WTC11 (cell line): ENCODE data around the gene FBXL7.

Source experiments
- CBFB ChIP-seq: sonication (generic); formaldehyde crosslinking; IDR thresholded peaks from 2 replicates; pipeline ENCODE4 v1.8.1; 2022; ENCODE audit warnings: mild to moderate bottlenecking, low read depth, missing genetic modification reagents
- CTCF ChIP-seq: fragments of 200-600 bp; IDR thresholded peaks from 2 replicates; pipeline ENCODE4 v1.8.0; 2022; ENCODE audit warnings: antibody characterized with exemption
- E2F1 ChIP-seq: sonication (generic); formaldehyde crosslinking; IDR thresholded peaks from 2 replicates; pipeline ENCODE4 v1.8.0; 2022; ENCODE audit warnings: mild to moderate bottlenecking, missing genetic modification reagents
- FOXP1 ChIP-seq: sonication (generic); formaldehyde crosslinking; IDR thresholded peaks from 2 replicates; pipeline ENCODE4 v1.8.0; 2022; ENCODE audit warnings: missing genetic modification reagents, mild to moderate bottlenecking, moderate library complexity, borderline replicate concordance
- GABPB1 ChIP-seq: sonication (generic); formaldehyde crosslinking; IDR thresholded peaks from 2 replicates; pipeline ENCODE4 v1.8.1; 2023; ENCODE audit warnings: mild to moderate bottlenecking, missing genetic modification reagents
- GRHL2 ChIP-seq: fragments of 250-450 bp; sonication (Bioruptor Pico); IDR thresholded peaks from 2 replicates; pipeline ENCODE4 v1.8.0; 2022; ENCODE audit warnings: mild to moderate bottlenecking, moderate library complexity; ENCODE audit not compliant: insufficient replicate concordance, severe bottlenecking
- JUN ChIP-seq: sonication (generic); formaldehyde crosslinking; IDR thresholded peaks from 2 replicates; pipeline ENCODE4 v1.8.0; 2023; ENCODE audit warnings: mild to moderate bottlenecking, missing genetic modification reagents
- MAX ChIP-seq: sonication (generic); formaldehyde crosslinking; IDR thresholded peaks from 2 replicates; pipeline ENCODE4 v1.8.0; 2022; ENCODE audit warnings: mild to moderate bottlenecking, missing genetic modification reagents
- ZNF121 ChIP-seq: sonication (generic); formaldehyde crosslinking; IDR thresholded peaks from 2 replicates; pipeline ENCODE4 v1.8.0; 2023; ENCODE audit warnings: missing genetic modification reagents
- TF ChIP-seq, protein P1 (sequence below): sonication (generic); formaldehyde crosslinking; IDR thresholded peaks from 2 replicates; pipeline ENCODE4 v1.8.0; 2022; ENCODE audit warnings: missing genetic modification reagents

GRCh38 chr5:15499528-15500324 lies at the start of gene FBXL7:
- TF ChIP-seq, protein P1, sequence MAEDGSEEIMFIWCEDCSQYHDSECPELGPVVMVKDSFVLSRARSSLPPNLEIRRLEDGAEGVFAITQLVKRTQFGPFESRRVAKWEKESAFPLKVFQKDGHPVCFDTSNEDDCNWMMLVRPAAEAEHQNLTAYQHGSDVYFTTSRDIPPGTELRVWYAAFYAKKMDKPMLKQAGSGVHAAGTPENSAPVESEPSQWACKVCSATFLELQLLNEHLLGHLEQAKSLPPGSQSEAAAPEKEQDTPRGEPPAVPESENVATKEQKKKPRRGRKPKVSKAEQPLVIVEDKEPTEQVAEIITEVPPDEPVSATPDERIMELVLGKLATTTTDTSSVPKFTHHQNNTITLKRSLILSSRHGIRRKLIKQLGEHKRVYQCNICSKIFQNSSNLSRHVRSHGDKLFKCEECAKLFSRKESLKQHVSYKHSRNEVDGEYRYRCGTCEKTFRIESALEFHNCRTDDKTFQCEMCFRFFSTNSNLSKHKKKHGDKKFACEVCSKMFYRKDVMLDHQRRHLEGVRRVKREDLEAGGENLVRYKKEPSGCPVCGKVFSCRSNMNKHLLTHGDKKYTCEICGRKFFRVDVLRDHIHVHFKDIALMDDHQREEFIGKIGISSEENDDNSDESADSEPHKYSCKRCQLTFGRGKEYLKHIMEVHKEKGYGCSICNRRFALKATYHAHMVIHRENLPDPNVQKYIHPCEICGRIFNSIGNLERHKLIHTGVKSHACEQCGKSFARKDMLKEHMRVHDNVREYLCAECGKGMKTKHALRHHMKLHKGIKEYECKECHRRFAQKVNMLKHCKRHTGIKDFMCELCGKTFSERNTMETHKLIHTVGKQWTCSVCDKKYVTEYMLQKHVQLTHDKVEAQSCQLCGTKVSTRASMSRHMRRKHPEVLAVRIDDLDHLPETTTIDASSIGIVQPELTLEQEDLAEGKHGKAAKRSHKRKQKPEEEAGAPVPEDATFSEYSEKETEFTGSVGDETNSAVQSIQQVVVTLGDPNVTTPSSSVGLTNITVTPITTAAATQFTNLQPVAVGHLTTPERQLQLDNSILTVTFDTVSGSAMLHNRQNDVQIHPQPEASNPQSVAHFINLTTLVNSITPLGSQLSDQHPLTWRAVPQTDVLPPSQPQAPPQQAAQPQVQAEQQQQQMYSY (CRISPR knock-in tag) = peak; percentile 23; the same call in 1 of the 2 replicates
- TF ChIP-seq FOXP1 (CRISPR knock-in tag) = no peak; the same call in 1 of the 2 replicates
- no peak for TF ChIP-seq E2F1 (CRISPR knock-in tag)
- no peak for TF ChIP-seq GABPB1
- no peak for TF ChIP-seq JUN (CRISPR knock-in tag)
- no peak for TF ChIP-seq CTCF
- no peak for TF ChIP-seq CBFB
- no peak for TF ChIP-seq GRHL2 (CRISPR knock-in tag)
- TF ChIP-seq ZNF121 (CRISPR knock-in tag) = no peak
- TF ChIP-seq MAX = no peak
